ENCODE results near the gene LRP1.
A peak's percentile ranks its signal among the peaks of the same experiment; 100 is the strongest.
"Not testable (repeated sequence)": the region's sequence is repeated elsewhere in the genome, so short reads cannot be mapped to it uniquely, and the experiment has no call there.

Gene LRP1

GRCh38 chr12:57119294-57120085, 8.8 kb upstream of the LRP1 start:
- Histone ChIP-seq H3K4me1 (ENCODE audit: control insufficient read depth, insufficient read depth, low read length, poor library complexity, severe bottlenecking) (peaks cover 7% of the 10 kb centered on the region), H3K4me3 (ENCODE audit: extremely low read depth, insufficient read depth, low read length, poor library complexity, severe bottlenecking) (no peak overlapping the region), H3K9me3 (ENCODE audit: control insufficient read depth, low read length) (peaks cover 5% of the 10 kb centered on the region), H3K27ac (ENCODE audit: low read depth, low read length, severe bottlenecking) (no peak overlapping the region), H3K36me3 (ENCODE audit: control insufficient read depth, insufficient read depth, low read length) (no peaks in the 10 kb centered on the region)
- WGBS, 2 experiments (ENCODE audit: insufficient coverage in 2 of 2) = 93 to 100% methylated on average over 1 to 2 of the region's 5 CpGs

- H3K4me1 ChIP-seq (ENCODE audit: control insufficient read depth, insufficient read depth, low read length, poor library complexity, severe bottlenecking); H3K4me3 ChIP-seq (ENCODE audit: extremely low read depth, insufficient read depth, low read length, poor library complexity, severe bottlenecking); H3K27ac ChIP-seq (ENCODE audit: low read depth, low read length, severe bottlenecking); H3K9me3 ChIP-seq (ENCODE audit: control insufficient read depth, low read length); H3K36me3 ChIP-seq (ENCODE audit: control insufficient read depth, insufficient read depth, low read length): not testable (repeated sequence)
- 88 to 98% methylated on average over 10 to 11 of the region's 11 CpGs for WGBS, 2 experiments (ENCODE audit: insufficient coverage in 2 of 2)
These were observed 7.6 kb upstream of the LRP1 start for GRCh38 chr12:57120718-57121117.

GRCh38 chr12:57123813-57124212, 4.5 kb upstream of the LRP1 start:
- Histone ChIP-seq H3K27ac (ENCODE audit: low read depth, low read length, severe bottlenecking) (no peak overlapping the region), H3K4me1 (ENCODE audit: control insufficient read depth, insufficient read depth, low read length, poor library complexity, severe bottlenecking) (peaks cover under 1% of the 10 kb centered on the region), H3K9me3 (ENCODE audit: control insufficient read depth, low read length) (peaks cover 5% of the 10 kb centered on the region), H3K36me3 (ENCODE audit: control insufficient read depth, insufficient read depth, low read length) (no peaks in the 10 kb centered on the region), H3K4me3 (ENCODE audit: extremely low read depth, insufficient read depth, low read length, poor library complexity, severe bottlenecking) (no peak overlapping the region)
- 33% methylated on average over 1 of the region's 2 CpGs; no CpG with 5 or more reads in 1 of the 2 experiments for WGBS, 2 experiments (ENCODE audit: insufficient coverage in 2 of 2)

- H3K27ac ChIP-seq (ENCODE audit: low read depth, low read length, severe bottlenecking) = no peak overlapping the region
- no peaks in the 10 kb centered on the region for H3K36me3 ChIP-seq (ENCODE audit: control insufficient read depth, insufficient read depth, low read length)
- H3K4me1 ChIP-seq (ENCODE audit: control insufficient read depth, insufficient read depth, low read length, poor library complexity, severe bottlenecking) = no peaks in the 10 kb centered on the region
- H3K4me3 ChIP-seq (ENCODE audit: extremely low read depth, insufficient read depth, low read length, poor library complexity, severe bottlenecking) = no peak overlapping the region
- 26 to 38% methylated on average over 7 to 8 of the region's 10 CpGs for WGBS, 2 experiments (ENCODE audit: insufficient coverage in 2 of 2)
- peaks cover 5% of the 10 kb centered on the region for H3K9me3 ChIP-seq (ENCODE audit: control insufficient read depth, low read length)
These were observed 3.9 kb upstream of the LRP1 start for GRCh38 chr12:57124261-57124877.

GRCh38 chr12:57126061-57126460, 2.2 kb upstream of the LRP1 start:
- peaks cover 4% of the 10 kb centered on the region for H3K36me3 ChIP-seq (ENCODE audit: control insufficient read depth, insufficient read depth, low read length)
- H3K27ac ChIP-seq (ENCODE audit: low read depth, low read length, severe bottlenecking) = no peak overlapping the region
- peaks cover 13% of the 10 kb centered on the region for H3K4me1 ChIP-seq (ENCODE audit: control insufficient read depth, insufficient read depth, low read length, poor library complexity, severe bottlenecking)
- H3K9me3 ChIP-seq (ENCODE audit: control insufficient read depth, low read length) = peaks cover 5% of the 10 kb centered on the region
- 95 to 100% methylated on average over 4 to 8 of the region's 11 CpGs for WGBS, 2 experiments (ENCODE audit: insufficient coverage in 2 of 2)
- H3K4me3 ChIP-seq (ENCODE audit: extremely low read depth, insufficient read depth, low read length, poor library complexity, severe bottlenecking) = no peak overlapping the region

- Histone ChIP-seq H3K4me1 (ENCODE audit: control insufficient read depth, insufficient read depth, low read length, poor library complexity, severe bottlenecking) (peaks cover 18% of the 10 kb centered on the region), H3K9me3 (ENCODE audit: control insufficient read depth, low read length) (peaks cover 5% of the 10 kb centered on the region), H3K4me3 (ENCODE audit: extremely low read depth, insufficient read depth, low read length, poor library complexity, severe bottlenecking) (no peak overlapping the region), H3K27ac (ENCODE audit: low read depth, low read length, severe bottlenecking) (no peak overlapping the region), H3K36me3 (ENCODE audit: control insufficient read depth, insufficient read depth, low read length) (peaks cover 8% of the 10 kb centered on the region)
- WGBS, 2 experiments (ENCODE audit: insufficient coverage in 2 of 2) = 64 to 81% methylated on average over 7 of the region's 7 CpGs
These were observed 1.7 kb upstream of the LRP1 start for GRCh38 chr12:57126561-57126960.

- Histone ChIP-seq H3K4me3 (ENCODE audit: extremely low read depth, insufficient read depth, low read length, poor library complexity, severe bottlenecking) (peak overlapping the region; percentile 95), H3K9me3 (ENCODE audit: control insufficient read depth, low read length) (peaks cover 5% of the 10 kb centered on the region), H3K27ac (ENCODE audit: low read depth, low read length, severe bottlenecking) (peak overlapping the region; percentile 78), H3K36me3 (ENCODE audit: control insufficient read depth, insufficient read depth, low read length) (peaks cover 10% of the 10 kb centered on the region), H3K4me1 (ENCODE audit: control insufficient read depth, insufficient read depth, low read length, poor library complexity, severe bottlenecking) (peaks cover 24% of the 10 kb centered on the region)
- 17 to 18% methylated on average over 16 of the region's 26 CpGs for WGBS, 2 experiments (ENCODE audit: insufficient coverage in 2 of 2)
These were observed 1.1 kb upstream of the LRP1 start for GRCh38 chr12:57127101-57127725.

GRCh38 chr12:57128519-57129247, 400 bp downstream of the LRP1 start:
- Histone ChIP-seq H3K36me3 (ENCODE audit: control insufficient read depth, insufficient read depth, low read length) (peaks cover 10% of the 10 kb centered on the region), H3K4me3 (ENCODE audit: extremely low read depth, insufficient read depth, low read length, poor library complexity, severe bottlenecking) (peak overlapping the region; percentile 95), H3K9me3 (ENCODE audit: control insufficient read depth, low read length) (peaks cover 4% of the 10 kb centered on the region), H3K27ac (ENCODE audit: low read depth, low read length, severe bottlenecking) (peak overlapping the region; percentile 36), H3K4me1 (ENCODE audit: control insufficient read depth, insufficient read depth, low read length, poor library complexity, severe bottlenecking) (peaks cover 38% of the 10 kb centered on the region)
- 0% methylated on average over 3 to 5 of the region's 35 CpGs for WGBS, 2 experiments (ENCODE audit: insufficient coverage in 2 of 2)

- Histone ChIP-seq H3K9me3 (ENCODE audit: control insufficient read depth, low read length) (no peaks in the 10 kb centered on the region), H3K27ac (ENCODE audit: low read depth, low read length, severe bottlenecking) (no peak overlapping the region), H3K4me3 (ENCODE audit: extremely low read depth, insufficient read depth, low read length, poor library complexity, severe bottlenecking) (peak overlapping the region; percentile 95), H3K4me1 (ENCODE audit: control insufficient read depth, insufficient read depth, low read length, poor library complexity, severe bottlenecking) (peaks cover 45% of the 10 kb centered on the region), H3K36me3 (ENCODE audit: control insufficient read depth, insufficient read depth, low read length) (peaks cover 10% of the 10 kb centered on the region)
- 0% methylated on average over 5 of the region's 12 CpGs; no CpG with 5 or more reads in 1 of the 2 experiments for WGBS, 2 experiments (ENCODE audit: insufficient coverage in 2 of 2)
These were observed 1.1 kb downstream of the LRP1 start for GRCh38 chr12:57129321-57129842.

GRCh38 chr12:57129889-57130288, 1.6 kb downstream of the LRP1 start:
- H3K4me1 ChIP-seq (ENCODE audit: control insufficient read depth, insufficient read depth, low read length, poor library complexity, severe bottlenecking) = peaks cover 50% of the 10 kb centered on the region
- H3K4me3 ChIP-seq (ENCODE audit: extremely low read depth, insufficient read depth, low read length, poor library complexity, severe bottlenecking) = peak overlapping the region; percentile 95
- no peaks in the 10 kb centered on the region for H3K9me3 ChIP-seq (ENCODE audit: control insufficient read depth, low read length)
- H3K36me3 ChIP-seq (ENCODE audit: control insufficient read depth, insufficient read depth, low read length) = peaks cover 10% of the 10 kb centered on the region
- H3K27ac ChIP-seq (ENCODE audit: low read depth, low read length, severe bottlenecking) = no peak overlapping the region

All from mesodermal cell (in vitro differentiated cells).